Measurements from ENCODE around the gene KCNS1. TPM values are rescaled to one million over a fixed set of nuclear protein-coding genes. Genes with fewer than 3 reads are reported as not detected.

The KCNS1 gene
- total RNA-seq, 1 experiment from 2014 or later, result 0.09 TPM

GRCh38 chr20:45124365-45124764 is 23.4 kb upstream of the KCNS1 start, which contains the start of gene WFDC12:
WFDC12 (minus strand) TSS chr20:45124465; CDS start chr20:45124447, 18 bp downstream.
- Histone ChIP-seq H3K27me3 (replicated peaks; ENCODE audit: control insufficient read depth, insufficient read depth, low read length) (0 out of 2 replicates have a peak, but pooled peaks cover 1% of the 10 kb centered on the region), H3K36me3 (ENCODE audit: control insufficient read depth, insufficient read depth, low read length) (no peaks in the 10 kb centered on the region), H3K9me3 (no peaks in the 10 kb centered on the region), H3K4me3 (ENCODE audit: low read depth, low read length) (no peak within 1 kb of the TSS), H3K4me1 (no peaks in the 10 kb centered on the region)
- no peak for TF ChIP-seq CTCF (IDR thresholded peaks at IDR 0.05; ENCODE audit: insufficient read depth in 1 of 2, low read depth in 1 of 2, low read length in 1 of 2, severe bottlenecking in 1 of 2, unreplicated experiment in 1 of 2)
- H3K27me3 Mint-ChIP-seq (ENCODE audit: insufficient read depth, unreplicated experiment), result peaks cover 23% of the 10 kb centered on the region
- intact Hi-C loops (cut with micrococcal nuclease; ENCODE audit: unreplicated experiment), result no loop called here
- H3K36me3 Mint-ChIP-seq (ENCODE audit: insufficient read depth, unreplicated experiment), result no peaks in the 10 kb centered on the region
- H3K27ac Mint-ChIP-seq (ENCODE audit: unreplicated experiment), result no peak within 1 kb of the TSS
- no TSS peak for BruUV-seq (replicated peaks)
- CTCF ChIA-PET, result interaction anchor here (0.5 to 2.0 kb wide), 6 partner anchors 12 to 329 kb away, joined by 3 to 6 read pairs (median 4); no protein-coding TSS in a partner anchor
- H3K4me3 Mint-ChIP-seq (ENCODE audit: unreplicated experiment), result no peak within 1 kb of the TSS
- no peaks in the 10 kb centered on the region for H3K4me1 Mint-ChIP-seq (ENCODE audit: low read depth, unreplicated experiment)
- POLR2A ChIA-PET, result no interaction called here
- H3K9me3 Mint-ChIP-seq (ENCODE audit: unreplicated experiment), result no peaks in the 10 kb centered on the region
- no peak for DNase-seq

GRCh38 chr20:45121388-45121787 is 20.5 kb upstream of the KCNS1 start:
- BruUV-seq (replicated peaks), result no TSS peak
- no peaks in the 10 kb centered on the region for H3K9me3 ChIP-seq
- Mint-ChIP-seq H3K9me3 (ENCODE audit: unreplicated experiment) (no peaks in the 10 kb centered on the region), H3K4me3 (ENCODE audit: unreplicated experiment) (no peak overlapping the region), H3K4me1 (ENCODE audit: low read depth, unreplicated experiment) (no peaks in the 10 kb centered on the region), H3K36me3 (ENCODE audit: insufficient read depth, unreplicated experiment) (no peaks in the 10 kb centered on the region), H3K27ac (ENCODE audit: unreplicated experiment) (no peak overlapping the region), H3K27me3 (ENCODE audit: insufficient read depth, unreplicated experiment) (peaks cover 26% of the 10 kb centered on the region)
- intact Hi-C loops (cut with micrococcal nuclease; ENCODE audit: unreplicated experiment), result no loop called here
- no peaks in the 10 kb centered on the region for H3K4me1 ChIP-seq
- no peak for TF ChIP-seq CTCF (IDR thresholded peaks at IDR 0.05; ENCODE audit: insufficient read depth in 1 of 2, low read depth in 1 of 2, low read length in 1 of 2, severe bottlenecking in 1 of 2, unreplicated experiment in 1 of 2)
- H3K4me3 ChIP-seq (ENCODE audit: low read depth, low read length), result no peak overlapping the region
- ChIA-PET POLR2A (no interaction called here), CTCF (interaction anchor here (1.1 kb wide), 1 partner anchor 11 kb away, joined by 5 read pairs; no protein-coding TSS in a partner anchor)
- 0 out of 2 replicates have a peak, but pooled peaks cover 1% of the 10 kb centered on the region for H3K27me3 ChIP-seq (replicated peaks; ENCODE audit: control insufficient read depth, insufficient read depth, low read length)
- DNase-seq, result no peak
- H3K36me3 ChIP-seq (ENCODE audit: control insufficient read depth, insufficient read depth, low read length), result no peaks in the 10 kb centered on the region

- intact Hi-C loops (cut with micrococcal nuclease; ENCODE audit: unreplicated experiment), result no loop called here
Measured at GRCh38 chr20:45119556-45120266, 18.8 kb upstream of the KCNS1 start.

More at GRCh38 chr20:45119556-45120266, 18.8 kb upstream of the KCNS1 start:
- no TSS peak for BruUV-seq (replicated peaks)
- Mint-ChIP-seq H3K36me3 (ENCODE audit: insufficient read depth, unreplicated experiment) (no peaks in the 10 kb centered on the region), H3K4me3 (ENCODE audit: unreplicated experiment) (no peak overlapping the region), H3K9me3 (ENCODE audit: unreplicated experiment) (no peaks in the 10 kb centered on the region), H3K27ac (ENCODE audit: unreplicated experiment) (no peak overlapping the region), H3K27me3 (ENCODE audit: insufficient read depth, unreplicated experiment) (peaks cover 18% of the 10 kb centered on the region), H3K4me1 (ENCODE audit: low read depth, unreplicated experiment) (no peaks in the 10 kb centered on the region)
- Histone ChIP-seq H3K27me3 (replicated peaks; ENCODE audit: control insufficient read depth, insufficient read depth, low read length) (0 out of 2 replicates have a peak, but pooled peaks cover 1% of the 10 kb centered on the region), H3K4me1 (no peaks in the 10 kb centered on the region), H3K4me3 (ENCODE audit: low read depth, low read length) (no peak overlapping the region), H3K36me3 (ENCODE audit: control insufficient read depth, insufficient read depth, low read length) (no peaks in the 10 kb centered on the region), H3K9me3 (no peaks in the 10 kb centered on the region)
- ChIA-PET CTCF (no interaction called here), POLR2A (no interaction called here)
- no peak for TF ChIP-seq CTCF (IDR thresholded peaks at IDR 0.05; ENCODE audit: insufficient read depth in 1 of 2, low read depth in 1 of 2, low read length in 1 of 2, severe bottlenecking in 1 of 2, unreplicated experiment in 1 of 2)
- DNase-seq, result no peak

Data from Caco-2 (cell line).